GM06990 (cell line): Measurements from ENCODE around the gene JAM3.

Experiments
- DNase-seq: peaks from one replicate; pipeline ENCODE4 v3.0.0-alpha.2; 2011; ENCODE audit not compliant: insufficient read length; ENCODE audit errors: extremely low read depth
- H3K27me3 ChIP-seq: replicated peaks from 2 replicates; pipeline ENCODE4 v1.6.0; 2011; ENCODE audit warnings: low read length; ENCODE audit not compliant: control insufficient read depth, insufficient read depth
- H3K36me3 ChIP-seq: 2 replicates; pipeline ENCODE4 v1.5.1; 2011; ENCODE audit warnings: low read length; ENCODE audit not compliant: control insufficient read depth, insufficient read depth
- H3K4me3 ChIP-seq: replicated peaks from 2 replicates; pipeline ENCODE4 v1.5.1; 2011; ENCODE audit warnings: low read depth, mild to moderate bottlenecking, control low read depth, low read length
- TF ChIP-seq, protein P1 (sequence below): IDR thresholded peaks from 2 replicates; pipeline ENCODE4 v1.5.1; 2011; ENCODE audit warnings: low read length, control low read depth, mild to moderate bottlenecking, inconsistent platforms; ENCODE audit not compliant: insufficient read depth, poor library complexity, severe bottlenecking

JAM3 gene

DNA sequence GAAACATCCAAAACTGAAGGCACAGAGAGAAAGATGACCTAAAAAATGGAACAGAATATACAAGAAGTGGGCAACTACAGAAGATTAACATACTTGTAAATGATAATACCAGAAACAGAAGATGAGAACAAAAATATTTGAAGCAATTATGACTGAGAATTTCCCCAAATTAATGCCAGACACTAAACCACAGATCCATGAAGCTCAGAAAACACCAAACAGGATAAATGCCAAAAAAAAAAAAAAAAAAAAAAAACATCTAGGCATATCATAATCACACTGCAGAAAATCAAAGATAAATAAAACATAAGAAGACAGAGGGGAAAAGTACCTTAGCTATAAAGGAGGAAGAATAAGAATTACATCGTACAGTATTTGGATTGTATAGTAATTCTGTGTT, 65.3 kb downstream of the JAM3 start:
- H3K4me3 ChIP-seq: no peak overlapping the region
- H3K36me3 ChIP-seq: no peaks in the 10 kb centered on the region
- TF ChIP-seq, protein P1, sequence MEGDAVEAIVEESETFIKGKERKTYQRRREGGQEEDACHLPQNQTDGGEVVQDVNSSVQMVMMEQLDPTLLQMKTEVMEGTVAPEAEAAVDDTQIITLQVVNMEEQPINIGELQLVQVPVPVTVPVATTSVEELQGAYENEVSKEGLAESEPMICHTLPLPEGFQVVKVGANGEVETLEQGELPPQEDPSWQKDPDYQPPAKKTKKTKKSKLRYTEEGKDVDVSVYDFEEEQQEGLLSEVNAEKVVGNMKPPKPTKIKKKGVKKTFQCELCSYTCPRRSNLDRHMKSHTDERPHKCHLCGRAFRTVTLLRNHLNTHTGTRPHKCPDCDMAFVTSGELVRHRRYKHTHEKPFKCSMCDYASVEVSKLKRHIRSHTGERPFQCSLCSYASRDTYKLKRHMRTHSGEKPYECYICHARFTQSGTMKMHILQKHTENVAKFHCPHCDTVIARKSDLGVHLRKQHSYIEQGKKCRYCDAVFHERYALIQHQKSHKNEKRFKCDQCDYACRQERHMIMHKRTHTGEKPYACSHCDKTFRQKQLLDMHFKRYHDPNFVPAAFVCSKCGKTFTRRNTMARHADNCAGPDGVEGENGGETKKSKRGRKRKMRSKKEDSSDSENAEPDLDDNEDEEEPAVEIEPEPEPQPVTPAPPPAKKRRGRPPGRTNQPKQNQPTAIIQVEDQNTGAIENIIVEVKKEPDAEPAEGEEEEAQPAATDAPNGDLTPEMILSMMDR: no peak
- H3K27me3 ChIP-seq: no peaks in the 10 kb centered on the region
- DNase-seq: no peak

DNA sequence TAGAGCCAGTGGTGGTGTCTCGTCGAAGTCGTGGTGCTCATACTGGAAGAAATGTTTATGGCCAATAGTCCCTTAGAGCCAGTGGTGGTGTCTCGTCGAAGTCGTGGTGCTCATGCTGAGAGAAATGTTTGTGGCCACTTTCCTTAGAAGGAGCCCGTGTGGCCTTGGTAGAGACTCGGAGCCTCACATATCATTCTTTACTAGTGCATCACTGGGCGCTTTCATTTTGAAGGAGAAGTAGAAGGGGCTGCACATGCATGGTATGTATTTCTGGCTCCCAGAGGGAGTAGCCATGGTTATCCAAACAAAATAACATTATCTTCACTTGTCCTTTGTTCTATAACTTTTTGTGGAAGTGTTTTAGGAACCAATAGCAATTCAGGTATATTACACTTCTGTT, 69.5 kb downstream of the JAM3 start:
- H3K27me3 ChIP-seq: no peaks in the 10 kb centered on the region
- H3K36me3 ChIP-seq: no peaks in the 10 kb centered on the region
- DNase-seq: no peak
- TF ChIP-seq, protein P1: no peak
- H3K4me3 ChIP-seq: no peak overlapping the region

DNA sequence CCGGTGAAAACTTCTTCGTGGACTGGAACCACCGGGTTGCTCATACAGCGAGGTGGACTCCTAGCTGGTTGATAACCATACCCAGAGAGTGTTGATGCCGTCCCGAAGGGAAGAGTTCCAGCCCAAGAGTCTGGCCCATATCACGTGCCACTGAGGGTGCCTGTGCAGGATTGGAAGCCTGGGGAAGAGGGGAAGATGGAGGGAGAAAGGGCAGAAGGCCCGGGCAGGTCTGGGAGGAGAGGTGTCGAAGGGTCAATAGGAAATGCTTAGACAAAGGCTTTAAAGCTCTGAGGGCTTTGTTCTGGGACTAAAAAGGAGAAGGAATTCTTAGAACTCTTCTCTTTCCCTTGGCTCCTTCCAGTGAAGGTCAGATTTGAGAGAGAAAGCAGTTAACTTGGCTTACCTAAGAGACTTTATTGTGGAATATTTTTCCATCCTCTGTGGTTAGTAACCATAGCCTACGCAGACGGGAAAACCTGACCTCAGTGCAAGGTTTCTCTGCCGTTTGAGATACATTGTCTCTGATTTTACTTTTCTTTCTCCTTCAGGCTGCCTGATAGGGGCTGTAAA, 70.5 kb downstream of the JAM3 start:
- H3K4me3 ChIP-seq: no peak overlapping the region
- H3K27me3 ChIP-seq: no peaks in the 10 kb centered on the region
- no peaks in the 10 kb centered on the region for H3K36me3 ChIP-seq
- no peak for DNase-seq
- TF ChIP-seq, protein P1: no peak

DNA sequence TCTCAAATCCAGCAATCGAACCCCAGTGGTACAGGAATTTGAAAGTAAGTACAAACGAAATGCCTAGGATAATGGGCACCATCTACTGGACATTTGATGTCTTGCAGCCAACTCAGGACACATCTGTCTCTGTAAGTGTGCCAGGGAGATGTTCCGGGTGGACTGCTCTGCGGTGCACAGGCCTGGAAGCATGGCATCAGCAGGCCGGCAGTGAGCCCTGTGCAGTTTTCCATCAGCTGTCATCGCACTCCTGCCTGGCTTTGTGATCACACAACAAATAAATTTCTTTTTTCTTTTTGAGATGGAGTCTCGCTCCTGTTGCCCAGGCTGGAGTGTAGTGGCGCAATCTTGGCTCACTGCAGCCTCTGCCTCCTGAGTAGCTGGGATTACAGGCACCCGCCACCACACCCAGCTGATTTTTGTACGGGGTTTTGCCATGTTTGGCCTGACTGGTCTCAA, 71.0 kb downstream of the JAM3 start:
- TF ChIP-seq, protein P1: peak; percentile 70

DNA sequence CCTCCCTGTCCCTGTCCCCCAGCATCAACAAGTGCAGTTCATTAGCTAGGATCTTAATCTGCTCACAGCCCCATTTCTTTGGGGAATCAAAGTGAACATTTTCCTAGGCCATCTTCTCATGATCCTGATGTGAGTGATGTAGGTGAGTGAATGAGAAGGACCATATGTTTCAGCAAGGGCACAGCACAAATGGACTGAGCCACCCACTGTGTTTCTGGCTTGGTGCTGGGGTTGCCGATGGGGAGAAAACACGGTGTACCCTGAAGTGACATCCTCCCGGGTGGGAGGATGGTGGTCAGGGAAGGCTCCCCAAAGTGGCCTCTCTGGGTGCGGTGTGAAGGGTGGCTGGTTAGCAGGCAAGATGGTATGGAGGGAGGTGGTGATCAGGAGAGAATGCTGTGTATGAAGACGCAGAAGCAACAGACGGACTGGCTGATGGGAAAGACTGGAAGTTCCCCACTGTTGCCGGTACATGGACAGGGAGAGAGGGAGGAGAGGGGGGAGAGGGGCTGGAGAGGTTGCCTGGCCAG, 72.2 kb downstream of the JAM3 start:
- no peak for DNase-seq
- TF ChIP-seq, protein P1: no peak
- Histone ChIP-seq H3K4me3 (no peak overlapping the region), H3K36me3 (no peaks in the 10 kb centered on the region), H3K27me3 (no peaks in the 10 kb centered on the region)

More for the DNA sequence above, 71.0 kb downstream of the JAM3 start:
- Histone ChIP-seq H3K4me3 (no peak overlapping the region), H3K36me3 (no peaks in the 10 kb centered on the region), H3K27me3 (no peaks in the 10 kb centered on the region)
- DNase-seq: no peak

DNA sequence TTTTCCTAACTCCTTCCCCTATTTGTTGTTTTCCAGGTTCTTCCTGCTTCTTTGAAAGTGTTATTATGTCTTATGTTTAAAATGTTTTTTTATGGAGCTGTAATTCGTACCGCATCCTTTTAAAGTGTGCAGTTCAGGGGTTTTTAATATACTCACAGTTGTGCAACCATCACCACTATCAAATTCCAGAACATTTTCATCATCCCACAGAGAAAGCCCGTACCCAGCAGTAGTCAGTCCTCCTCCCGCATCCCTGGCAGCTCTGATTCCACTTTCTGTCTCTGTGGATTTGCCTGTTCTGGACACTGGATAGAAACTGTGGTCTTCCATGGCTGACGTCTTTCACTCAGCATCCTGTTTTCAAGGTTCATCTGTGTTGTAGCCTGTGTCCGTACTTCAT, 73.7 kb downstream of the JAM3 start:
- no peaks in the 10 kb centered on the region for H3K36me3 ChIP-seq
- H3K4me3 ChIP-seq: no peak overlapping the region
- DNase-seq: no peak
- TF ChIP-seq, protein P1: no peak
- no peaks in the 10 kb centered on the region for H3K27me3 ChIP-seq
